KMS-11 (cell line): ENCODE results near the gene AGPAT3.

Source experiments
- H2AFZ ChIP-seq: fragments of 200-600 bp; sonication (generic); 2 replicates; pipeline ENCODE4 v1.6.1; 2016; ENCODE audit warnings: antibody characterized with exemption, mixed run types, low read depth
- H3K27ac ChIP-seq: fragments of 200-600 bp; sonication (generic); 2 replicates; pipeline ENCODE4 v1.6.1; 2016; ENCODE audit warnings: mild to moderate bottlenecking, mixed run types
- H3K27me3 ChIP-seq: fragments of 200-600 bp; sonication (generic); 2 replicates; pipeline ENCODE4 v1.6.1; 2017; ENCODE audit warnings: mild to moderate bottlenecking, low read depth, mixed run types, moderate library complexity; ENCODE audit not compliant: insufficient read depth
- H3K36me3 ChIP-seq: fragments of 200-600 bp; sonication (generic); 2 replicates; pipeline ENCODE4 v1.6.1; 2017; ENCODE audit warnings: mild to moderate bottlenecking, mixed run types; ENCODE audit not compliant: insufficient read depth
- H3K4me1 ChIP-seq: fragments of 200-600 bp; sonication (generic); 2 replicates; pipeline ENCODE4 v1.6.1; 2016; ENCODE audit warnings: mild to moderate bottlenecking, low read depth, mixed run types; ENCODE audit not compliant: poor library complexity, severe bottlenecking
- H3K4me2 ChIP-seq: fragments of 200-600 bp; sonication (generic); 2 replicates; pipeline ENCODE4 v1.7.0; 2016; ENCODE audit warnings: mild to moderate bottlenecking, mixed run types
- H3K4me3 ChIP-seq: fragments of 200-600 bp; sonication (generic); IDR thresholded peaks from 2 replicates; pipeline ENCODE4 v1.6.1; 2017; ENCODE audit warnings: low read depth, low read length, mixed read lengths; ENCODE audit not compliant: insufficient read depth
- H3K79me2 ChIP-seq: fragments of 200-600 bp; sonication (generic); 2 replicates; pipeline ENCODE4 v1.6.1; 2016; ENCODE audit warnings: low read depth, mixed run types; ENCODE audit not compliant: insufficient read depth
- H3K9ac ChIP-seq: fragments of 200-600 bp; sonication (generic); 2 replicates; pipeline ENCODE4 v1.6.1; 2016; ENCODE audit warnings: mild to moderate bottlenecking, mixed run types
- H4K20me1 ChIP-seq: fragments of 200-600 bp; sonication (generic); 2 replicates; pipeline ENCODE4 v1.6.1; 2016; ENCODE audit warnings: mild to moderate bottlenecking, mixed run types; ENCODE audit not compliant: insufficient read depth
- CTCF ChIP-seq: fragments of 200-600 bp; sonication (generic); conservative IDR thresholded peaks from 2 replicates; pipeline ENCODE4 v1.6.1; 2017; ENCODE audit warnings: low read depth, mild to moderate bottlenecking, antibody characterized with exemption, low read length, moderate library complexity, mixed read lengths

AGPAT3 gene

DNA sequence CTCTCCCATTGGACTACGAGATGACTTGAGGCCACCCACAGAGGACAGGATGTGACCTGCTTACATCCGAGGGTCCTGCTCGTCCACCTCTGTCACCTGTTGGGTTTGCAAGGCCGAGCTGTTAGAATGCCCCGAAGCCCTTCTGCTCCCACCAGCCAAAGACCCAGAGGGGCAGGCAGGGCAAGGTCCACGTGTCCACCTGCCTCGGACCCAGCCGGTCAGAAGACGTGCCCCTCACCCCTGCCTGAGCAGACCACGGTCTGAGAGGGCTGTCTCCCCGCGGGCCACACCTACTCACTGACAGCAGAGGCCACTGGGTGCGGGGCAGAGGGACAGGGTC, 116.8 kb downstream of the AGPAT3 start:
- no peak overlapping the region for H3K4me3 ChIP-seq
- no peaks in the 10 kb centered on the region for H3K27me3 ChIP-seq
- no peaks in the 10 kb centered on the region for H4K20me1 ChIP-seq
- H3K27ac ChIP-seq = no peak overlapping the region
- no peak overlapping the region for H2AFZ ChIP-seq
- no peak for TF ChIP-seq CTCF
- H3K9ac ChIP-seq = no peak overlapping the region
- H3K79me2 ChIP-seq = no peaks in the 10 kb centered on the region
- no peaks in the 10 kb centered on the region for H3K4me1 ChIP-seq
- H3K36me3 ChIP-seq = no peaks in the 10 kb centered on the region
- no peak overlapping the region for H3K4me2 ChIP-seq

DNA sequence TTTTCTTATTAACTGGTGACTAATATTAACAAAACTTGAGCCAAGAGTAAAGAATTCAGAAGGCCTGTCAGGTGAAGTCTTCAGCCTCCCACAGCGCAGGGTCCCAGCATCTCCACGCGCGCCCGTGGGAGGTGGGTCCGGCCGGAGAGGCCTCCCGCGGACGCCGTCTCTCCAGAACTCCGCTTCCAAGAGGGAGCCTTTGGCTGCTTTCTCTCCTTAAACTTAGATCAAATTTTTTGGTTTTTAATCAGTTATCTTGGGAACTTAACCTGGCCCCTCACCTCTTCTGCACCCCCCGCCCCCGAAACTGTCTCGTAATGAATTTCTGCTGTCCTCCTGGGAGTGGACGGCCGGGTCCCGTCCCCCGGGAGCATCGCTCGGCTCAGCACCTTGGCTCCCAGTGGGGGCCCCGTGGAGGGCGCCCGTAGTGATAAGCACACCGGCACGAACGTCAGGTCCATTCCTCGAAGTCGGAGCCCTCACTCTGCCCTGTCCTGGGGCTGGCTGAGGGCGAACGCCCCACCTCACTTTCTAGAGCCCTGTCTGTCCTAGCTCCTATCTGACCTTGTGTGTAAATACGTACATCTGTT, 117.6 kb downstream of the AGPAT3 start:
- Histone ChIP-seq H2AFZ (no peak overlapping the region), H3K79me2 (no peaks in the 10 kb centered on the region), H3K9ac (no peak overlapping the region), H3K4me2 (no peak overlapping the region), H3K27me3 (no peaks in the 10 kb centered on the region), H3K4me3 (no peak overlapping the region), H4K20me1 (no peaks in the 10 kb centered on the region), H3K36me3 (no peaks in the 10 kb centered on the region), H3K4me1 (no peaks in the 10 kb centered on the region), H3K27ac (no peak overlapping the region)
- no peak for TF ChIP-seq CTCF

GRCh38 chr21:43983390-43983789, 118.4 kb downstream of the AGPAT3 start:
- no peaks in the 10 kb centered on the region for H3K4me1 ChIP-seq
- H3K4me3 ChIP-seq = no peak overlapping the region
- no peaks in the 10 kb centered on the region for H3K36me3 ChIP-seq
- H3K4me2 ChIP-seq = no peak overlapping the region
- no peaks in the 10 kb centered on the region for H3K27me3 ChIP-seq
- H2AFZ ChIP-seq = no peak overlapping the region
- H3K79me2 ChIP-seq = no peaks in the 10 kb centered on the region
- no peak overlapping the region for H3K27ac ChIP-seq
- TF ChIP-seq CTCF = no peak
- H3K9ac ChIP-seq = no peak overlapping the region
- H4K20me1 ChIP-seq = no peaks in the 10 kb centered on the region

DNA sequence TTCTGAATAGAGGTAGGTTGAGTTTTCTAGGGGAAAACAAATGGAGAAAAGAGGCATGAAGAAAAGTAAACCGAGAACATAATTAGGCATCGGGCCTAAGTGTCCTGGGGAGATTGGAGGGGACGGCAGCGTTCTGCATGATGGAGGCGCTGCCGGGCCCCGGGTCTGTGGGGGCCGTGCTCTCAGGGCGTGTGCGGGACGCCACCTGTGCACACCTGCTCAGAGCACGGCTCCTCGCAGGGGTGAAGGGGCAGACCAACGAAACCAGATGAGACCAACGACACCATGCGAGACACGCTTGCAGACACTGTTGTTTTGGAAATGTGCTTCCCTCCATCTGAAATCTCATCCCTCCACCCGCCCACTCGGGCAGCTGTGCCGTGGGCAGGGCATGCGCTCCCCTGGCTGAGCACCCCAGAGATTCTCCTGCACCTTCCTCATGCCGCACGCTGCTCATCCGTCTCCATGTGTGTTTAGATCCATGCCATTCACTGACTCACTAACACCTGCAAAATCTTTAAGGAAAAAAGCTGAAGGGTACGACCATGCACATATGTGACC, 118.9 kb downstream of the AGPAT3 start:
- no peak overlapping the region for H3K9ac ChIP-seq
- no peak overlapping the region for H2AFZ ChIP-seq
- no peaks in the 10 kb centered on the region for H3K4me1 ChIP-seq
- no peak overlapping the region for H3K4me2 ChIP-seq
- no peaks in the 10 kb centered on the region for H3K27me3 ChIP-seq
- no peak overlapping the region for H3K27ac ChIP-seq
- H3K79me2 ChIP-seq = no peaks in the 10 kb centered on the region
- no peaks in the 10 kb centered on the region for H3K36me3 ChIP-seq
- no peaks in the 10 kb centered on the region for H4K20me1 ChIP-seq
- TF ChIP-seq CTCF = no peak
- no peak overlapping the region for H3K4me3 ChIP-seq
